Left lung (tissue), 10 donors: Measurements from ENCODE around the gene C12orf57. TPM values are rescaled to one million over a fixed set of nuclear protein-coding genes. Genes with fewer than 3 reads are reported as not detected.

Experiments used
- ATAC-seq: fragments of 200-7000 bp; cut with Tn5 transposase; one replicate; pipeline ENCODE4 v1.9.1; 2020; ENCODE audit warnings: moderate library complexity
- DNase-seq, 4 donors: peaks; one replicate each; pipeline ENCODE4 v3.0.0-alpha.2; 2013 to 2020
- H3K27ac ChIP-seq, 2 donors: fragments of 200-600 bp; sonication (generic) in 1 of 2; one replicate each; pipeline versions ENCODE4 v1.5.0 to v1.8.0; 2020 to 2021
- H3K27me3 ChIP-seq, 2 donors: fragments of 200-600 bp; sonication (generic) in 1 of 2; one replicate each; pipeline versions ENCODE4 v1.5.0 to v1.8.0; 2020 to 2021
- H3K36me3 ChIP-seq, 2 donors: fragments of 200-600 bp; sonication (generic) in 1 of 2; one replicate each; pipeline versions ENCODE4 v1.5.0 to v1.8.0; 2020 to 2021
- H3K4me1 ChIP-seq, 2 donors: fragments of 200-600 bp; one replicate each; pipeline ENCODE4 v1.8.0; 2021
- H3K4me3 ChIP-seq, 2 donors: fragments of 200-600 bp; sonication (generic) in 1 of 2; one replicate each; pipeline versions ENCODE4 v1.5.0 to v1.8.0; 2020 to 2021; ENCODE audit warnings: mild to moderate bottlenecking in 1 of 2
- H3K9me3 ChIP-seq, 2 donors: fragments of 200-600 bp; sonication (generic) in 1 of 2; one replicate each; pipeline versions ENCODE4 v1.5.0 to v1.8.0; 2020 to 2021
- intact Hi-C, 2 donors: fragments of 100-400 bp; cut with DNase I; formaldehyde crosslinking; loops; one replicate each; pipeline versions ENCODE4 v1.11.2 to v1.14.2; 2022
- polyA plus RNA-seq, 6 donors: library from polyadenylated mRNA; unstranded; fragments of 120-200 nt; gene quantifications; one replicate each; pipeline ENCODE4 v1.2.1, GENCODE V29; 2013; ENCODE audit not compliant: insufficient read length in 6 of 6
- total RNA-seq, 2 donors: library from RNA; stranded (reverse); fragmentation: NEBNext Ultra II Directional; extraction: Animal tissue kit (Norgen Biotek cat#: 25700); gene quantifications; one replicate each; pipeline ENCODE4 v1.2.1, GENCODE V29; 2021
- TF ChIP-seq, protein P1 (sequence below), 2 donors: fragments of 200-600 bp; sonication (generic) in 1 of 2; IDR thresholded peaks; one replicate each; pipeline versions ENCODE4 v1.5.0 to v1.8.0; 2021; ENCODE audit warnings: antibody characterized with exemption in 2 of 2
- donor health status: DM: no; HTN: yes; CAD: no.
- donor health status: DM: no; HTN: no; CAD: no.

The C12orf57 gene
- total and polyA plus RNA-seq, 8 donors, result 159 to 239 (median 199) TPM

DNA sequence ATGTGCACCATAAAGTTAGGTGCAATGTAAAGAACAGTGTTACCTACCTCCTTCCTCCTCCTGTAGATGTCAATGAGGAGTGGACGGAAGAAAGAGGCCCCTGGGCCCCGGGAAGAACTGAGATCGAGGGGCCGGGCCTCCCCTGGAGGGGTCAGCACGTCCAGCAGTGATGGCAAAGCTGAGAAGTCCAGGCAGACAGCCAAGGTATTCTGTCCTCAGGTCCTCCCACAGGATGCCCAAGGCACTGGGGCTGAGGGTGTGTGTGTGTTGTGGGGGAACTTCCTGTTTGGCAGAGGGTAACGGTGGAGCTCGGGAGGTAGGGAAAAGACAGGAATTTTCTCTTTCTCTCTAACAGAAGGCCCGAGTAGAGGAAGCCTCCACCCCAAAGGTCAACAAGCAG, 9.7 kb upstream of the C12orf57 start:
- intact Hi-C loops, result no loop called here
- Histone ChIP-seq H3K27ac (peak overlapping the region; percentile 39 to 53), H3K4me1 (peaks cover 37 to 88% of the 10 kb centered on the region in 2 donors)

GRCh38 chr12:6935371-6936193, 8.2 kb upstream of the C12orf57 start:
- no peak for ATAC-seq
- Histone ChIP-seq H3K27ac (peak overlapping the region in 1 of 2 donors; percentile 53), H3K36me3 (peaks cover 0 to 55% of the 10 kb centered on the region in 2 donors), H3K4me1 (peaks cover 24 to 73% of the 10 kb centered on the region in 2 donors), H3K9me3 (no peaks in the 10 kb centered on the region), H3K27me3 (no peaks in the 10 kb centered on the region), H3K4me3 (no peak overlapping the region)
- TF ChIP-seq, protein P1, sequence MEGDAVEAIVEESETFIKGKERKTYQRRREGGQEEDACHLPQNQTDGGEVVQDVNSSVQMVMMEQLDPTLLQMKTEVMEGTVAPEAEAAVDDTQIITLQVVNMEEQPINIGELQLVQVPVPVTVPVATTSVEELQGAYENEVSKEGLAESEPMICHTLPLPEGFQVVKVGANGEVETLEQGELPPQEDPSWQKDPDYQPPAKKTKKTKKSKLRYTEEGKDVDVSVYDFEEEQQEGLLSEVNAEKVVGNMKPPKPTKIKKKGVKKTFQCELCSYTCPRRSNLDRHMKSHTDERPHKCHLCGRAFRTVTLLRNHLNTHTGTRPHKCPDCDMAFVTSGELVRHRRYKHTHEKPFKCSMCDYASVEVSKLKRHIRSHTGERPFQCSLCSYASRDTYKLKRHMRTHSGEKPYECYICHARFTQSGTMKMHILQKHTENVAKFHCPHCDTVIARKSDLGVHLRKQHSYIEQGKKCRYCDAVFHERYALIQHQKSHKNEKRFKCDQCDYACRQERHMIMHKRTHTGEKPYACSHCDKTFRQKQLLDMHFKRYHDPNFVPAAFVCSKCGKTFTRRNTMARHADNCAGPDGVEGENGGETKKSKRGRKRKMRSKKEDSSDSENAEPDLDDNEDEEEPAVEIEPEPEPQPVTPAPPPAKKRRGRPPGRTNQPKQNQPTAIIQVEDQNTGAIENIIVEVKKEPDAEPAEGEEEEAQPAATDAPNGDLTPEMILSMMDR (IDR thresholded peaks at IDR 0.05), result no peak
- peak in 1 of 4 donors; percentile 28 for DNase-seq
- intact Hi-C loops, result no loop called here

More for the DNA sequence above, 9.7 kb upstream of the C12orf57 start:
- no peak overlapping the region for H3K4me3 ChIP-seq
- no peaks in the 10 kb centered on the region for H3K9me3 ChIP-seq
- H3K36me3 ChIP-seq, result peaks cover 0 to 45% of the 10 kb centered on the region in 2 donors
- ATAC-seq (no peak), DNase-seq (peak in 1 of 4 donors; percentile 52)
- peaks cover 0 to under 1% of the 10 kb centered on the region in 2 donors for H3K27me3 ChIP-seq
- TF ChIP-seq, protein P1 (IDR thresholded peaks at IDR 0.05), result no peak

- peak overlapping the region in 1 of 2 donors; percentile 94 for H3K27ac ChIP-seq
- ATAC-seq, result no peak
- H3K4me3 ChIP-seq, result no peak overlapping the region
- H3K4me1 ChIP-seq, result peaks cover 22 to 67% of the 10 kb centered on the region in 2 donors
- intact Hi-C loops, result no loop called here
- no peaks in the 10 kb centered on the region for H3K27me3 ChIP-seq
- TF ChIP-seq, protein P1 (IDR thresholded peaks at IDR 0.05), result no peak
- no peaks in the 10 kb centered on the region for H3K9me3 ChIP-seq
- DNase-seq, result peak in 1 of 4 donors; percentile 51
- peaks cover 0 to 61% of the 10 kb centered on the region in 2 donors for H3K36me3 ChIP-seq
These were observed 7.6 kb upstream of the C12orf57 start for GRCh38 chr12:6936194-6936635.

DNA sequence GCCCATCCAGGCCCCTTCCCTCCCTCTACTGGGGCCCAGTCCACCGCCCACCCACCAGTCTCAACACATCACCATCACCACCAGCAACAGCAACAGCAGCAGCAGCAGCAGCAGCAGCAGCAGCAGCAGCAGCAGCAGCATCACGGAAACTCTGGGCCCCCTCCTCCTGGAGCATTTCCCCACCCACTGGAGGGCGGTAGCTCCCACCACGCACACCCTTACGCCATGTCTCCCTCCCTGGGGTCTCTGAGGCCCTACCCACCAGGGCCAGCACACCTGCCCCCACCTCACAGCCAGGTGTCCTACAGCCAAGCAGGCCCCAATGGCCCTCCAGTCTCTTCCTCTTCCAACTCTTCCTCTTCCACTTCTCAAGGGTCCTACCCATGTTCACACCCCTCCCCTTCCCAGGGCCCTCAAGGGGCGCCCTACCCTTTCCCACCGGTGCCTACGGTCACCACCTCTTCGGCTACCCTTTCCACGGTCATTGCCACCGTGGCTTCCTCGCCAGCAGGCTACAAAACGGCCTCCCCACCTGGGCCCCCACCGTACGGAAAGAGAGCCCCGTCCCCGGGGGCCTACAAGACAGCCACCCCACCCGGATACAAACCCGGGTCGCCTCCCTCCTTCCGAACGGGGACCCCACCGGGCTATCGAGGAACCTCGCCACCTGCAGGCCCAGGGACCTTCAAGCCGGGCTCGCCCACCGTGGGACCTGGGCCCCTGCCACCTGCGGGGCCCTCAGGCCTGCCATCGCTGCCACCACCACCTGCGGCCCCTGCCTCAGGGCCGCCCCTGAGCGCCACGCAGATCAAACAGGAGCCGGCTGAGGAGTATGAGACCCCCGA, 7.0 kb upstream of the C12orf57 start:
- DNase-seq (peak in 2 of 4 donors; percentile 54 to 83), ATAC-seq (peak; percentile 9)
- Histone ChIP-seq H3K9me3 (no peaks in the 10 kb centered on the region), H3K27me3 (no peaks in the 10 kb centered on the region), H3K4me3 (peak overlapping the region; percentile 56 to 63), H3K4me1 (peaks cover 21 to 62% of the 10 kb centered on the region in 2 donors), H3K36me3 (peaks cover 0 to 67% of the 10 kb centered on the region in 2 donors), H3K27ac (peak overlapping the region; percentile 93 to 94)
- intact Hi-C loops, result no loop called here
- TF ChIP-seq, protein P1 (IDR thresholded peaks at IDR 0.05), result no peak
